Brain microvascular endothelial cell (primary cell): Measurements from ENCODE around the gene ACAD9.

Experiments
- DNase-seq: peaks from one replicate; pipeline ENCODE4 v3.0.0-alpha.2; 2020
- H3K27ac ChIP-seq: fragments of 250-450 bp; sonication (Bioruptor Pico); 2 replicates; pipeline ENCODE4 v1.5.1; 2020; ENCODE audit warnings: mild to moderate bottlenecking, moderate library complexity
- H3K27me3 ChIP-seq: fragments of 250-450 bp; sonication (Bioruptor Pico); replicated peaks from 2 replicates; pipeline ENCODE4 v1.5.1; 2020; ENCODE audit warnings: mild to moderate bottlenecking
- H3K36me3 ChIP-seq: fragments of 250-450 bp; sonication (Bioruptor Pico); replicated peaks from 2 replicates; pipeline ENCODE4 v1.5.1; 2020; ENCODE audit warnings: mild to moderate bottlenecking
- H3K4me3 ChIP-seq: 2 replicates; pipeline ENCODE4 v1.5.1; 2011; ENCODE audit warnings: low read depth, mild to moderate bottlenecking, control low read depth, low read length, moderate library complexity
- in situ Hi-C: cut with HindIII; loops from 2 replicates; pipeline ENCODE4 v1.10.0; 2017; ENCODE audit warnings: low sequenced_read_pairs, low pct_ligation_motif_present
- TF ChIP-seq, protein P1 (sequence below): IDR thresholded peaks from 2 replicates; pipeline ENCODE4 v1.5.1; 2011; ENCODE audit warnings: low read depth, mild to moderate bottlenecking, moderate library complexity, low read length, control low read depth, inconsistent platforms; ENCODE audit errors: missing control alignments

ACAD9 gene

DNA sequence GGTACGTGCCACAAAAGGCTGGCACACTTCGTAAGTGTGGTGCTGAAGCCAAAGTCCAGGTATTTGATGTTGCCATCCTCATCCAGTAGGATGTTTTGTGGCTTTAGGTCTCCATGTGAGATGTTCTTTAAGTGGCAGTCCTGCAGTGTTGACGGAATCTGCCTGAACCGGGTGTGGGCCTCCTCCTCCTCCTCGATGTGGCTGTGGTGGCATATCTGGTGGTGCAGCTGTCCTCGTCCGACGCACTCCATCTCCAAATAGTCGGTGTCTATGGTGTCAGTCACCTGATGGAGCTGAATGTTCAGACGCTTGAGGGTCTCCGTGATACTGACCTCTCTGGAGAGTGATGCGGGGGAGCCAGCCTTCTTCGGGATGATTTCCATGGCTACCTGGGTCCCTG is 30.5 kb upstream of the ACAD9 start:
- TF ChIP-seq, protein P1, sequence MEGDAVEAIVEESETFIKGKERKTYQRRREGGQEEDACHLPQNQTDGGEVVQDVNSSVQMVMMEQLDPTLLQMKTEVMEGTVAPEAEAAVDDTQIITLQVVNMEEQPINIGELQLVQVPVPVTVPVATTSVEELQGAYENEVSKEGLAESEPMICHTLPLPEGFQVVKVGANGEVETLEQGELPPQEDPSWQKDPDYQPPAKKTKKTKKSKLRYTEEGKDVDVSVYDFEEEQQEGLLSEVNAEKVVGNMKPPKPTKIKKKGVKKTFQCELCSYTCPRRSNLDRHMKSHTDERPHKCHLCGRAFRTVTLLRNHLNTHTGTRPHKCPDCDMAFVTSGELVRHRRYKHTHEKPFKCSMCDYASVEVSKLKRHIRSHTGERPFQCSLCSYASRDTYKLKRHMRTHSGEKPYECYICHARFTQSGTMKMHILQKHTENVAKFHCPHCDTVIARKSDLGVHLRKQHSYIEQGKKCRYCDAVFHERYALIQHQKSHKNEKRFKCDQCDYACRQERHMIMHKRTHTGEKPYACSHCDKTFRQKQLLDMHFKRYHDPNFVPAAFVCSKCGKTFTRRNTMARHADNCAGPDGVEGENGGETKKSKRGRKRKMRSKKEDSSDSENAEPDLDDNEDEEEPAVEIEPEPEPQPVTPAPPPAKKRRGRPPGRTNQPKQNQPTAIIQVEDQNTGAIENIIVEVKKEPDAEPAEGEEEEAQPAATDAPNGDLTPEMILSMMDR, result no peak
- Histone ChIP-seq H3K27ac (no peak overlapping the region), H3K27me3 (no peaks in the 10 kb centered on the region), H3K4me3 (no peak overlapping the region), H3K36me3 (no peaks in the 10 kb centered on the region)
- DNase-seq, result no peak
- in situ Hi-C loops, result no loop called here

DNA sequence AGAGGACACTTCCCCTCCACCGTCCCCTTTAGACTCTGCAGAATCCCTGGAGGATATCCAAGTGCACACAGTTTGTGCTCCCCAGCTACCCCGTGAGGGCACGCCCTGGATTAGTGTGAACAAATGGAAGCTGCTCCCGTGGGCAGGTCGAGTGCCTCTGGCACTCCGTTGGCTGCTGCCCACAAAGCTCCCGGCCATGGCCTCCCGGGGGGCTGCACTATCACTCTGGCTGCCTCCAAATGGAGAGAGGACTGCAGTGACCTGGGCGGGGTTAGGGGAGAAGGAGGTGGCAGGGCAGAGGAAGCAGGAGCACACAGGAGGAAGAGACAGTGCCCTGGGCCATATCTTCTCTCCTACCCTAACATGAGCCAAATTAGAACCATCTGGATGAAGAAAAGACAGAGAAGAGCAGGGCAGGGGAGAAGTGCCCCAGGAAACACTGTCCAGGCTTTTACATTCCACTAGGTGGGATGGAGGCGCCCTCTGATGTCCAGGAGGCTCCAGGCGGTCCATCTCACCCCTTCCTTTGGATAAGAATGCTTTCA is 29.4 kb upstream of the ACAD9 start:
- DNase-seq, result no peak
- in situ Hi-C loops, result no loop called here
- H3K27ac ChIP-seq, result no peak overlapping the region
- no peaks in the 10 kb centered on the region for H3K36me3 ChIP-seq
- TF ChIP-seq, protein P1, result peak; percentile 49
- H3K27me3 ChIP-seq, result no peaks in the 10 kb centered on the region
- no peak overlapping the region for H3K4me3 ChIP-seq

DNA sequence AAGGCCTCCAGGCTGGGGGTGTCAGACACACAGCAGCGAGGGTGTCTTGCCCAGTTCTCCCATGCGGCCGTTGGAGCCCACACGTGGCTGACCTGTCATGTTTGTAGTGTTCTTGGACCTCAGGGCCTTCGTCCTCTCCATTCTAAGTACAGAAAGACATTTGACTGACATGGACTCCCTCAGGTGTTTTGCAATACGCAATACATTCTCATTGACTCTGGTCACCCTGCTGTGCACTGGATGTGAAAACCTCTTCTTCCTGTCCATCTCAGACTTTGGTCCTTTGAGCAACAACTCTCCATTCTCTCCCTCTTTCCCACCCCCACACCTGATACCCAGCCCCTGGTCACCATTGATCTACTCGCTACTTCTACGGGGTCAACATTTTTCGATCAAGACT is 28.9 kb upstream of the ACAD9 start:
- Histone ChIP-seq H3K36me3 (no peaks in the 10 kb centered on the region), H3K27ac (no peak overlapping the region), H3K27me3 (no peaks in the 10 kb centered on the region), H3K4me3 (no peak overlapping the region)
- no peak for DNase-seq
- in situ Hi-C loops, result no loop called here
- TF ChIP-seq, protein P1, result no peak

GRCh38 chr3:128851601-128852000 is 27.8 kb upstream of the ACAD9 start:
- no peak for DNase-seq
- no peak overlapping the region for H3K27ac ChIP-seq
- no peaks in the 10 kb centered on the region for H3K27me3 ChIP-seq
- in situ Hi-C loops, result no loop called here
- TF ChIP-seq, protein P1, result no peak
- H3K4me3 ChIP-seq, result no peak overlapping the region
- no peaks in the 10 kb centered on the region for H3K36me3 ChIP-seq

GRCh38 chr3:128853826-128854225 is 25.6 kb upstream of the ACAD9 start:
- H3K4me3 ChIP-seq, result no peak overlapping the region
- H3K36me3 ChIP-seq, result no peaks in the 10 kb centered on the region
- no peak overlapping the region for H3K27ac ChIP-seq
- H3K27me3 ChIP-seq, result no peaks in the 10 kb centered on the region
- TF ChIP-seq, protein P1, result no peak
- DNase-seq, result no peak
- in situ Hi-C loops, result no loop called here

DNA sequence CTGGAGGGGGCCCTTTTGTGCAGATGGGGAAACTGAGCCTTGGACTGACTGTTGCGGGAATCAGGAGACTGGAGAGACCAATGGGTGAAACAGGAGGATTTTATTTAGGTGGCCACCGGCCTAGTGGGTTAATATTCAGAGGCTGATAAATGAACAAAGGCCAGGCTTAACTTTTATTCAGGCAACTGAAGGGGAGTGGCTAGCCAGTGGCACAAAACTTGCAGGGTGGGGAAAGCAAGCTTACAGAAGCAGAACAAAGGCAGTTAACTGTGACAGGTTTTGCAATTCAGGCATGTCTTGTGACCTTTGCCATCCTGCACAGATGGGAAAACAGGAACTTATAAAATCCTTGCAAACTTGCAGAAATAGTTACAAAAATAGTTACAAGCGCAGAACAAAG is 24.9 kb upstream of the ACAD9 start:
- TF ChIP-seq, protein P1, result no peak
- Histone ChIP-seq H3K27me3 (no peaks in the 10 kb centered on the region), H3K4me3 (no peak overlapping the region), H3K27ac (no peak overlapping the region), H3K36me3 (no peaks in the 10 kb centered on the region)
- DNase-seq, result no peak
- in situ Hi-C loops, result no loop called here
